ENCODE measurements around the gene DSC1. TPM values are rescaled to one million over a fixed set of nuclear protein-coding genes. Genes with fewer than 3 reads are reported as not detected.

The DSC1 gene
- polyA plus RNA-seq, 1 of the 3 experiments (the other 2 are of a cell fraction): not detected

DNA sequence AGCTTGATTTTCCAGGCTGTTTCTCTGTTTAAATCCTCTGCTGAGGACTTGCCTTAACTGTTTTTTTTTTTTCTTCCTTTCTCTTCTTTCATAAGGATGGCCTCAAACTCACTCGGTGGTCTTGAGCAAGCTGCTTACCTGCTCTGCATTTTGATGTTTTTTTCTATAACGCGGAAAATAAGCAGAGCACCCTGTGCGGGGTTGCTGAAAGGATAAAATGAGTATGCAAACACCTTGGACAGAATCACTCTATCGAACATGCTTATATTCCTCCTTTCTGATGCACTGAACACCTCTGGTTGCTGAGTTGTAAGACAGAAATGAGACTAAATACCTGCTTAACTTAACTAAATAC is 41.1 kb upstream of the DSC1 start (continued):
- TF ChIP-seq RFX5 (IDR thresholded peaks at IDR 0.05; ENCODE audit: low read length) (no peak), MEF2A (IDR thresholded peaks at IDR 0.05; ENCODE audit: borderline replicate concordance, low read depth) (no peak), NRF1 (IDR thresholded peaks at IDR 0.05; ENCODE audit: low read depth, low read length) (no peak)

DNA sequence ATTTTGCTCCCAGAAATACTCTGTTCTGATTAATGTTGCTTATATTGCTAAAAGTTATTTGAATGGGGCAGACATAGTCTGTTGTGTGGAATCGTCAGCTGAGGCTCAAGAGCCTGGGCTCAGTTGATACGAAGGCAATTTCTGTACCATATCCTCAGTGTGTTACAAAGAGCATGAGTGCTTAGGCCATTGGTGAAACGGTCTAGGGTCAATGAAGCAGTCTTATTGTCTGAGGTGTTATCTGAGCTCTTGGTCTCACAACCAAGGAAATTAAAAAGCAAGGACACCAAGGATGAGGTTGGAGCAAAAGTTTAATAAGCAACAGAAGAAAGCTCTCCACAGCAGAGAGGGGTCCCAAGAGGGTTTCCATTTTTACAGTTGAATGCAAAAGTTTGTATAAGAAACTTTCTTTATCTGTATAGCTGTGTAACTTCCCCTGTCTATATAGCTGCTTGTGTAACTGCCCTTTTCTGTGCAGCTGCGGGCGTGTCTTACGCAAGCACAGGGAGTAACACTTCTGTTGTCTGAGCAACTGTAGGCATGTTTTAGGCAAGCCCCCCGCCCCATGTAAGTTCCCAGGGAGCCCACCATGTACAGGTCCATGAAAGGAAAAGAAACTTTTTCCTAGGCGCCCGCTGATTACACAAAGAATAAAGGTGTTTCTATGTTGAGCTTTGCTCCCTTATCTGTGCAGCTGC is 40.6 kb upstream of the DSC1 start:
- CTCF ChIA-PET: no interaction called here
- Histone ChIP-seq H3K36me3 (replicated peaks in 1 of 2; ENCODE audit: control insufficient read depth in 1 of 2, insufficient read depth in 2 of 2, low read length in 1 of 2) (no peaks in the 10 kb centered on the region), H3K27ac (ENCODE audit: low read depth in 2 of 2, low read length in 1 of 2) (no peak overlapping the region), H3K4me3 (ENCODE audit: low read depth in 2 of 2, low read length in 1 of 2) (no peak overlapping the region), H3F3A (replicated peaks; ENCODE audit: insufficient read depth) (no peaks in the 10 kb centered on the region), H3K4me1 (ENCODE audit: control insufficient read depth in 1 of 2, insufficient read depth in 2 of 2, low read depth in 1 of 2, low read length in 1 of 2) (no peaks in the 10 kb centered on the region), H4K20me1 (ENCODE audit: insufficient read depth) (no peaks in the 10 kb centered on the region), H3K79me2 (ENCODE audit: insufficient read depth) (no peaks in the 10 kb centered on the region), H3K9ac (no peak overlapping the region), H3K9me3 (no peaks in the 10 kb centered on the region), H2AFZ (ENCODE audit: low read depth) (no peak overlapping the region), H3K27me3 (ENCODE audit: insufficient read depth) (no peaks in the 10 kb centered on the region), H3K9me2 (no peaks in the 10 kb centered on the region), H3K4me2 (no peak overlapping the region)
- TF ChIP-seq FOXM1 (IDR thresholded peaks at IDR 0.05; ENCODE audit: low read depth) (no peak), SIN3A (IDR thresholded peaks at IDR 0.05; ENCODE audit: borderline replicate concordance, low read depth, low read length) (no peak), TEAD4 (IDR thresholded peaks at IDR 0.05; ENCODE audit: borderline replicate concordance, insufficient read depth) (no peak), MXI1 (IDR thresholded peaks at IDR 0.05; ENCODE audit: low read depth, low read length) (no peak), RXRA (IDR thresholded peaks at IDR 0.05; ENCODE audit: borderline replicate concordance, low read depth) (no peak), GATA2 (CRISPR knock-in tag; IDR thresholded peaks at IDR 0.05) (no peak), RFX5 (IDR thresholded peaks at IDR 0.05; ENCODE audit: low read length) (no peak), MEF2A (IDR thresholded peaks at IDR 0.05; ENCODE audit: borderline replicate concordance, low read depth) (no peak), FOSL2 (IDR thresholded peaks at IDR 0.05; ENCODE audit: borderline replicate concordance, low read depth) (no peak), TCF12 (IDR thresholded peaks at IDR 0.05) (no peak), NRF1 (IDR thresholded peaks at IDR 0.05; ENCODE audit: low read depth, low read length) (no peak), SMC3 (IDR thresholded peaks at IDR 0.05; ENCODE audit: low read depth, low read length) (no peak)
- TF ChIP-seq, protein P1, sequence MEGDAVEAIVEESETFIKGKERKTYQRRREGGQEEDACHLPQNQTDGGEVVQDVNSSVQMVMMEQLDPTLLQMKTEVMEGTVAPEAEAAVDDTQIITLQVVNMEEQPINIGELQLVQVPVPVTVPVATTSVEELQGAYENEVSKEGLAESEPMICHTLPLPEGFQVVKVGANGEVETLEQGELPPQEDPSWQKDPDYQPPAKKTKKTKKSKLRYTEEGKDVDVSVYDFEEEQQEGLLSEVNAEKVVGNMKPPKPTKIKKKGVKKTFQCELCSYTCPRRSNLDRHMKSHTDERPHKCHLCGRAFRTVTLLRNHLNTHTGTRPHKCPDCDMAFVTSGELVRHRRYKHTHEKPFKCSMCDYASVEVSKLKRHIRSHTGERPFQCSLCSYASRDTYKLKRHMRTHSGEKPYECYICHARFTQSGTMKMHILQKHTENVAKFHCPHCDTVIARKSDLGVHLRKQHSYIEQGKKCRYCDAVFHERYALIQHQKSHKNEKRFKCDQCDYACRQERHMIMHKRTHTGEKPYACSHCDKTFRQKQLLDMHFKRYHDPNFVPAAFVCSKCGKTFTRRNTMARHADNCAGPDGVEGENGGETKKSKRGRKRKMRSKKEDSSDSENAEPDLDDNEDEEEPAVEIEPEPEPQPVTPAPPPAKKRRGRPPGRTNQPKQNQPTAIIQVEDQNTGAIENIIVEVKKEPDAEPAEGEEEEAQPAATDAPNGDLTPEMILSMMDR (IDR thresholded peaks at IDR 0.05): no peak
- TF ChIP-seq, protein P2, sequence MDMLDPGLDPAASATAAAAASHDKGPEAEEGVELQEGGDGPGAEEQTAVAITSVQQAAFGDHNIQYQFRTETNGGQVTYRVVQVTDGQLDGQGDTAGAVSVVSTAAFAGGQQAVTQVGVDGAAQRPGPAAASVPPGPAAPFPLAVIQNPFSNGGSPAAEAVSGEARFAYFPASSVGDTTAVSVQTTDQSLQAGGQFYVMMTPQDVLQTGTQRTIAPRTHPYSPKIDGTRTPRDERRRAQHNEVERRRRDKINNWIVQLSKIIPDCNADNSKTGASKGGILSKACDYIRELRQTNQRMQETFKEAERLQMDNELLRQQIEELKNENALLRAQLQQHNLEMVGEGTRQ (IDR thresholded peaks at IDR 0.05; ENCODE audit: borderline replicate concordance, low read depth, low read length): no peak
- TF ChIP-seq, protein P3, sequence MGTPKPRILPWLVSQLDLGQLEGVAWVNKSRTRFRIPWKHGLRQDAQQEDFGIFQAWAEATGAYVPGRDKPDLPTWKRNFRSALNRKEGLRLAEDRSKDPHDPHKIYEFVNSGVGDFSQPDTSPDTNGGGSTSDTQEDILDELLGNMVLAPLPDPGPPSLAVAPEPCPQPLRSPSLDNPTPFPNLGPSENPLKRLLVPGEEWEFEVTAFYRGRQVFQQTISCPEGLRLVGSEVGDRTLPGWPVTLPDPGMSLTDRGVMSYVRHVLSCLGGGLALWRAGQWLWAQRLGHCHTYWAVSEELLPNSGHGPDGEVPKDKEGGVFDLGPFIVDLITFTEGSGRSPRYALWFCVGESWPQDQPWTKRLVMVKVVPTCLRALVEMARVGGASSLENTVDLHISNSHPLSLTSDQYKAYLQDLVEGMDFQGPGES (IDR thresholded peaks at IDR 0.05; ENCODE audit: low read depth, low read length): no peak
- TF ChIP-seq, protein P4, sequence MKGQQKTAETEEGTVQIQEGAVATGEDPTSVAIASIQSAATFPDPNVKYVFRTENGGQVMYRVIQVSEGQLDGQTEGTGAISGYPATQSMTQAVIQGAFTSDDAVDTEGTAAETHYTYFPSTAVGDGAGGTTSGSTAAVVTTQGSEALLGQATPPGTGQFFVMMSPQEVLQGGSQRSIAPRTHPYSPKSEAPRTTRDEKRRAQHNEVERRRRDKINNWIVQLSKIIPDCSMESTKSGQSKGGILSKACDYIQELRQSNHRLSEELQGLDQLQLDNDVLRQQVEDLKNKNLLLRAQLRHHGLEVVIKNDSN (IDR thresholded peaks at IDR 0.05; ENCODE audit: borderline replicate concordance, low read depth): no peak
- POLR2A ChIA-PET: no interaction called here
- DNase-seq: no peak
- 16% methylated on average over 9 of the region's 9 CpGs for WGBS (ENCODE audit: low lambda C conversion rate)
